ENCODE data around the gene AIP. TPM values are rescaled to one million over a fixed set of nuclear protein-coding genes. Genes with fewer than 3 reads are reported as not detected.

Gene AIP
- total and polyA plus RNA-seq, 2 donors (not counting 1 experiment from before 2014, with no cell fraction given) = 127 to 205 TPM

GRCh38 chr11:67438158-67438902, 44.5 kb upstream of the AIP start:
- Mint-ChIP-seq H3K4me1 (peaks cover 86% of the 10 kb centered on the region), H3K27me3 (no peaks in the 10 kb centered on the region), H3K4me3 (peak overlapping the region; percentile 88), H3K9me3 (ENCODE audit: insufficient read depth) (no peaks in the 10 kb centered on the region), H3K27ac (peak overlapping the region; percentile 98)
- ChIA-PET CTCF (interaction anchor here (1.0 to 4.4 kb wide), 13 partner anchors 9 to 87 kb away, joined by 3 to 63 read pairs (median 8); partner anchors contain the start of genes CABP4, GPR152, PPP1CA and TBC1D10C), POLR2A (interaction anchor here (0.7 to 9.5 kb wide), 20 partner anchors 8 to 198 kb away, joined by 3 to 215 read pairs (median 14); partner anchors contain the start of genes AIP, CLCF1, GPR152 and NUDT8)
- DNase-seq (peak; percentile 60), ATAC-seq (ENCODE audit: low read depth) (peak; percentile 16)
- Histone ChIP-seq H3K4me1 (ENCODE audit: control insufficient read depth in 2 of 2, insufficient read depth in 2 of 2, low read length in 2 of 2) (peaks cover 76 to 88% of the 10 kb centered on the region in 2 donors), H3K9ac (ENCODE audit: low read length) (peak overlapping the region; percentile 82), H4K20me1 (ENCODE audit: control insufficient read depth, insufficient read depth, low read length, poor library complexity, severe bottlenecking) (peaks cover 58% of the 10 kb centered on the region), H3K4me2 (replicated peaks; ENCODE audit: low read depth, low read length, poor library complexity, severe bottlenecking) (peak overlapping the region; percentile 99), H3K9me3 (ENCODE audit: control extremely low read depth in 1 of 3, control insufficient read depth in 2 of 3, insufficient read depth in 1 of 3, low read length in 2 of 3) (peaks cover 0 to 3% (median 0%) of the 10 kb centered on the region in 3 donors), H3K27me3 (replicated peaks in 1 of 4; ENCODE audit: control extremely low read depth in 1 of 4, control insufficient read depth in 3 of 4, insufficient read depth in 4 of 4, low read length in 3 of 4) (no peaks in the 10 kb centered on the region), H3K27ac (ENCODE audit: low read length in 2 of 2) (peak overlapping the region; percentile 68 to 88), H3K79me2 (ENCODE audit: control insufficient read depth, insufficient read depth, low read length) (peaks cover 67% of the 10 kb centered on the region), H2AFZ (ENCODE audit: insufficient read depth, low read depth, low read length, poor library complexity, severe bottlenecking) (no peak overlapping the region), H3K36me3 (replicated peaks in 1 of 2; ENCODE audit: control extremely low read depth in 1 of 2, control insufficient read depth in 1 of 2, extremely low read depth in 1 of 2, insufficient read depth in 2 of 2, low read length in 1 of 2) (peaks cover 0 to 29% of the 10 kb centered on the region in 2 experiments), H3K4me3 (ENCODE audit: control extremely low read depth in 1 of 5, extremely low read depth in 1 of 5, insufficient read depth in 1 of 5, low read depth in 2 of 5, low read length in 4 of 5) (peak overlapping the region; percentile 32 to 96 (median 86))
- WGBS (ENCODE audit: insufficient coverage) = 68% methylated on average over 21 of the region's 41 CpGs
- intact Hi-C loops (cut with micrococcal nuclease) = no loop called here
- TF ChIP-seq CTCF (IDR thresholded peaks at IDR 0.05) = no peak
- no peak for TF ChIP-seq EZH2 (IDR thresholded peaks at IDR 0.05; ENCODE audit: borderline replicate concordance, insufficient read depth, low read depth, low read length, poor library complexity, severe bottlenecking)
